Left lobe of liver (tissue), 2 donors: Measurements from ENCODE around the gene KRT12. TPM values are rescaled to one million over a fixed set of nuclear protein-coding genes. Genes with fewer than 3 reads are reported as not detected.
"Not testable (repeated sequence)": the region's sequence is repeated elsewhere in the genome, so short reads cannot be mapped to it uniquely, and the experiment has no call there.

ENCODE experiments used
- ATAC-seq: fragments of 200-7000 bp; cut with Tn5 transposase; one replicate; pipeline ENCODE4 v1.9.1; 2020; ENCODE audit warnings: mild to moderate bottlenecking, moderate library complexity
- DNase-seq: peaks from one replicate; pipeline ENCODE4 v3.0.0-alpha.2; 2020; ENCODE audit warnings: low spot score
- total RNA-seq: library from RNA; stranded (reverse); gene quantifications from one replicate; pipeline ENCODE4 v1.2.1, GENCODE V29; 2021
- donor health status: DM: no; HTN: no; CAD: no; lungs with moderate emphysema.
- donor health status: DM: no; HTN: yes; CAD: no.

The KRT12 gene
- total RNA-seq, 1 donor from 2014 or later, result not detected

GRCh38 chr17:40884708-40885512 is 17.9 kb upstream of the KRT12 start, which contains the start of gene KRT20:
KRT20 (minus strand) TSS chr17:40885242; CDS start chr17:40885185, 57 bp downstream.
- DNase-seq (no peak), ATAC-seq (no peak)

- no peak for ATAC-seq
- DNase-seq, result no peak
Measured at GRCh38 chr17:40883626-40884334, 16.8 kb upstream of the KRT12 start.

GRCh38 chr17:40883031-40883430 is 16.0 kb upstream of the KRT12 start:
- DNase-seq (no peak), ATAC-seq (no peak)

- no peak for DNase-seq
- ATAC-seq, result no peak
Measured at GRCh38 chr17:40879026-40879425, 12.0 kb upstream of the KRT12 start.

GRCh38 chr17:40878044-40878443 is 11.0 kb upstream of the KRT12 start:
- no peak for DNase-seq
- no peak for ATAC-seq

- no peak for DNase-seq
- ATAC-seq, result no peak
Measured at GRCh38 chr17:40873801-40874200, 6.8 kb upstream of the KRT12 start.

GRCh38 chr17:40873255-40873654 is 6.2 kb upstream of the KRT12 start:
- no peak for ATAC-seq
- no peak for DNase-seq

GRCh38 chr17:40872416-40872815 is 5.4 kb upstream of the KRT12 start:
- no peak for DNase-seq
- ATAC-seq, result no peak

- ATAC-seq (no peak), DNase-seq (no peak)
Measured at GRCh38 chr17:40871316-40871715, 4.3 kb upstream of the KRT12 start.

GRCh38 chr17:40870136-40870535 is 3.1 kb upstream of the KRT12 start:
- no peak for ATAC-seq
- no peak for DNase-seq

GRCh38 chr17:40864661-40865390 is 2.2 kb downstream of the KRT12 start:
- DNase-seq, result no peak

GRCh38 chr17:40862985-40863733 is 3.9 kb downstream of the KRT12 start:
- no peak for ATAC-seq
- DNase-seq, result no peak

More at GRCh38 chr17:40864661-40865390, 2.2 kb downstream of the KRT12 start:
- no peak for ATAC-seq

GRCh38 chr17:40859536-40859935 is 7.5 kb downstream of the KRT12 start:
- no peak for DNase-seq
- ATAC-seq, result no peak

GRCh38 chr17:40858667-40859066 is 8.4 kb downstream of the KRT12 start:
- not testable (repeated sequence) for DNase-seq

GRCh38 chr17:40857535-40857934 is 9.5 kb downstream of the KRT12 start:
- ATAC-seq (no peak), DNase-seq (no peak)

More at GRCh38 chr17:40858667-40859066, 8.4 kb downstream of the KRT12 start:
- not testable (repeated sequence) for ATAC-seq

- ATAC-seq, result no peak
- DNase-seq, result no peak
Measured at GRCh38 chr17:40854175-40854814, 12.7 kb downstream of the KRT12 start.

GRCh38 chr17:40852364-40852763 is 14.7 kb downstream of the KRT12 start:
- ATAC-seq (no peak), DNase-seq (no peak)

GRCh38 chr17:40850293-40850972 is 16.6 kb downstream of the KRT12 start:
- ATAC-seq, result no peak

GRCh38 chr17:40849723-40850122 is 17.3 kb downstream of the KRT12 start:
- ATAC-seq (no peak), DNase-seq (no peak)

More at GRCh38 chr17:40850293-40850972, 16.6 kb downstream of the KRT12 start:
- no peak for DNase-seq
